ENCODE results near the gene TTC12.

- TF ChIP-seq CTCF (IDR thresholded peaks at IDR 0.05) (no peak), POLR2A (IDR thresholded peaks at IDR 0.05) (no peak), POLR2AphosphoS5 (IDR thresholded peaks at IDR 0.05) (no peak)
Observed at GRCh38 chr11:113373306-113373705, 58.9 kb downstream of the TTC12 start.

All from prostate gland (tissue), 2 donors.